IPS-18c (cell line): ENCODE results near the gene HS6ST3.
"Not testable (repeated sequence)": the region's sequence is repeated elsewhere in the genome, so short reads cannot be mapped to it uniquely, and the experiment has no call there.

Experiments
- H3K4me3 ChIP-seq: 2 replicates; pipeline ENCODE4 v1.7.0; 2013; ENCODE audit warnings: low read depth, mild to moderate bottlenecking, low read length, moderate library complexity; ENCODE audit not compliant: insufficient read depth
- H3K9me3 ChIP-seq: one replicate; pipeline ENCODE4 v1.6.1; 2013; ENCODE audit warnings: mild to moderate bottlenecking, low read length, moderate library complexity; ENCODE audit not compliant: control insufficient read depth, insufficient read depth

The HS6ST3 gene

DNA sequence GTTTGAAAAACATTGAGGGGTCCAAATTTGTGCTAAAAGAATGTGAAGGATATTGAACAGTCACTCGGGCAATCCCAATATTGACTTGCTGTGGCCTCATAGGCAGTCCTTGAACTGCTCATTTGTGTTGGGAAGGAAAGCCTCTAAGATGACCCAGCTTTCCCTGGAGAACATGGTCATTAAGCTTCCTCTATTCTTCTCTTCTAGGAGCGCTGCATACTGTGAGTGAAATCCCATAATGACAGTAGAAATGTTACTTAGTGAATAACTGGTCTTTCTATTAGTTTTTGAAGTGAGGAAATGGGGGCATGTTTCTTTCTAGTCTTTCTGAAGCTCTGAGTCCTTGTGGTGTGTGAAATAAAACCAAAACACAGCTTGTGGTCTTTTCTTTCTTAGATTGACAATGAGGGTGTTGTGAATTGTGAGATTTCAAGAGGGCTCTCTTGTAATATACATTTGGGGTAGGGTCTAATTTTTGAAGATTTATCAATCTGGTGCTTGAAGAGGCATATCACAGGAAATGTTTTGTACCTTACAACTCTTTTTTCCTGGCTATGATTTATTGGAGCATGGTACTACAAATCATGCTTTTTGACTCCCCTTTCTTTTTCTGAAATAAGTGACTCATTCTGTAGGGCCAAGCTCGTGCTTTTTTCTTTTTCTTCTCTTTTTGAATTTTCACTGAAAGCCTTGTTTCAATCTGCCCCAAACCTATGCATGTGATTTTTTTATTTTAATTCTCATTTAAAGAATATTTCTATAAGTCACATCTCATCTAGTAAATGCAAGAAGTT, 653.6 kb downstream of the HS6ST3 start:
- Histone ChIP-seq H3K9me3 (no peaks in the 10 kb centered on the region), H3K4me3 (no peak overlapping the region)

DNA sequence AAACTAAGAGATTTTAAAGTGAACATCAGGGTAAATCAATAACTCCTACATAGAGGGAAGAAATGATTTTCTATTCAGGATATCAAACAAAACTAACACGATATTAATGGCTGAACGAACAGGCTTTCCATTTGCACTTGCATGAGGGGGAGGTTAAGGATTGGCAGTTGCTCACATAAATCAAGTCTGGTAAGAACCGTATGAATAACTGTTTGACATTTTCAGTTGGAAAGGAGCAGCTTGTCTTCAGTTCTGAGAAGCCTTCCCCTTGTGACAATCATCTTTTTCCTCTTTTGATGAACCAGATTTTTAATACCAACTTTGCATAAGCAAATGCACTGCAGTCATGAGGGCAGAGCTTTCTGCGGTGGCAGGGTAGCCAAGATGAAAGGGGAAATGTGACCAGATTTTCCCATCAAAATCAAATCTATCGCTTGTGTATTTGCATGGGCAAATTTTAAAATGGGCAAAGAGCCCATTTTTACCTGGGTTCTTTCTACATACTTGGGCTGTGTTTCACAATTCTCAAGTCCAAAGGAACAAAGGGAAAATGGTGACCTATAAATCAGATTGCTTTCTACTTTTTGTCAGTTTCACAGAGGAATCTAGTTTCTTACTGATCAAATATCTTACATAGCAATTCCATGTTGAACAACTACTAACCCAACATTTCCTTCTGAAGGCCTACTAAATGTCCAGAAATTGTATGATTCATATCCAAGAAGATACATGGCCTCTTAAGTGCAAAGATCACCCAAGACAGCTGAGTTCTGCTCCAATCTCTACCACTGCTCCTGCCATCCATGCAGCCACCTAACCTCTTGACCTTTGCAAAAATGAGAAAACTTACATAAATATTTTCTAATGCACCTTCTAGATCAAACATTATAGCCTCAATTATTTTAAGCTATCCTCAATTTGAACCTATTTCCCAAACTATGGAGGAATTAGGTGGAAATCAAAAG, 654.7 kb downstream of the HS6ST3 start:
- H3K9me3 ChIP-seq: no peaks in the 10 kb centered on the region
- H3K4me3 ChIP-seq: no peak overlapping the region

DNA sequence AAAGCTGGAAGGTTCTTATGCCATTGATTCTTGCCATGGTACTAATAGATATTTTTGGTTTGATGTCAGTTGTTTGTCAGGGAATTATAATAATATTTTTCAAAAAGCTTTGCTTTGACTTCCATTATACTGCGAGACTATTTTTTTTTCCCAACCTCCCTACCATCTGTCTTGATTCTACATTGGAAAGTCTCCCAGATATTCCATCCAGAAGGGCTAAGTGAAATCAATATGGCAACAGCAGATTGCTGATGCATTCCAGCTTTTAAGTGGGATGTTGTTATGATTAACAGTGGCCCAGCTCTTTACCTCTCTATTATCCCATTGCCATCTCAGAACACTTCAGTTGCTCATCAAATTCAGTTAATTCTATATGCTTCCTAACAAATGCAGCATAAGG, 657.0 kb downstream of the HS6ST3 start:
- Histone ChIP-seq H3K9me3 (no peaks in the 10 kb centered on the region), H3K4me3 (no peak overlapping the region)

DNA sequence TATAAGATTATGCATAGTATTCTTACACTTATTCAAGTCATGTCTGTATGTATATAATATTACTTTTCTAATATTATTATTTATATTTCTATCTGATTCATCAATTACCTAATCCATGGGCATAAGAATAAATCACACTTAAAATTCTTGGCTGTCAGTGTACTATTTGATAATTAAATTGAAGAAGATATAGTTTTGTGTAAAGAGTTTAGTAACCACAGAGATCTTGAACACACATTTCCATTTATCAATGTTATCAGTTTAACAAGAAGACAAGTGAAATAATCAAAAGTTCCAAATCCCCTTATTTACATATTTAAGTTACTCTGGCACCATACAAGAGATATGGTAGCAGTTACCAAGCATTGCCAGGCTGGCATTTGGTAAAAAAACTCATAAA, 659.9 kb downstream of the HS6ST3 start:
- H3K9me3 ChIP-seq: no peaks in the 10 kb centered on the region
- no peak overlapping the region for H3K4me3 ChIP-seq

DNA sequence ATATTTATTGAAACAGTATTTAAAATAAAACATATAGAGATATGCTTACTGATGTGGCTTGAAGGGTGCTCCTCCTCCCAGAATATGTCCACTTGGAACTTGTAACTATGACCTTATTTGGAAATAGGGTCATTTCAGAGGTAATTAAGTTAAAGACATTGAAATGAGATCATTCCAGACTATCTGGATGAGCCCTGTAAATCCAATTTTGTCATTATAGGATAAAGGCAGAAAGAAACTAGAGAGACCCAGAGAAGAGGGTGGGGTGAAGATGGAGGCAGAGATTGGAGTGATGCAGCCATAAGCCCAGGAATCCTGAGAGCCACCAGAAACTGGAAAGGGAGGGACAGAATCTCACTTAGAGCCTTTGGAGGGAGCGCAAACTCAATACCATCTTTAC, 661.2 kb downstream of the HS6ST3 start:
- Histone ChIP-seq H3K4me3 (no peak overlapping the region), H3K9me3 (no peaks in the 10 kb centered on the region)

DNA sequence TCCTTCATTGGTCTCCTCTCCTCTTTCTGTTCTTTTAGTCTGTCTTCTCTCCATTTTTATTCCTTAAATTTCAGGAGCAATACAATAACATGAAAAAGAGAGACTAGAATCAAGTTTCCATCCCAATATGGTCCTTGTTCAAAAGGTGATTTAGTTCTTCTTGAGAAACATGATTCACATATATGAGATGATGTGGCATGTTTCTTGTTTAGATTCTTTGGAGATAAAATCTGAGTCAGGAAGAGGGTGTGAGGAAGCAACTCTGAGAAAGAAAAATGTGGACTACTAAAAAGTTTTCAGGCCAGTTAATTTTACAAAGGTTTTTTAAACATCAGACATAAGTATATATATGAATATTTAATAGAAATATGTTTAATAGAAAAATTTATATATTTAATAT, 673.0 kb downstream of the HS6ST3 start:
- no peak overlapping the region for H3K4me3 ChIP-seq
- H3K9me3 ChIP-seq: no peaks in the 10 kb centered on the region

DNA sequence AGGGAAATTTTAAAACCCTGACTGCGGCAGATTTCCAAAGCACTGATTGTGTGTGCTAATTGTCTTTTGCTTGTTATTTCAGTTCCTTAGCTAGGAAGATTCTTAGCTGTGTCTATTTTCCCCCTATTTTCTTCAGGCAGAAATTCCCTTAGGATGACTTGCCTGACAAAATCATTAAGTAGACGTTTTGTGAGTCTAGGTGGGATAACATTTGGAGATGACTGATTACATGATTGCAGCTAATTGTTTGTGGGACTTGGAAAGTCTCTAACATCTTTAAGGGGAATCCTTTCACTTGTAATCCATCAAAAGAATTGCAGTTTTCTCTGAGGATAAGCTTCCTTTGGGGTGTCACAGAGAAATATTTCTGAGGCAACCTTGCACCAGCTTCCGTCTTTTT, 676.4 kb downstream of the HS6ST3 start:
- Histone ChIP-seq H3K9me3 (no peaks in the 10 kb centered on the region), H3K4me3 (no peak overlapping the region)

DNA sequence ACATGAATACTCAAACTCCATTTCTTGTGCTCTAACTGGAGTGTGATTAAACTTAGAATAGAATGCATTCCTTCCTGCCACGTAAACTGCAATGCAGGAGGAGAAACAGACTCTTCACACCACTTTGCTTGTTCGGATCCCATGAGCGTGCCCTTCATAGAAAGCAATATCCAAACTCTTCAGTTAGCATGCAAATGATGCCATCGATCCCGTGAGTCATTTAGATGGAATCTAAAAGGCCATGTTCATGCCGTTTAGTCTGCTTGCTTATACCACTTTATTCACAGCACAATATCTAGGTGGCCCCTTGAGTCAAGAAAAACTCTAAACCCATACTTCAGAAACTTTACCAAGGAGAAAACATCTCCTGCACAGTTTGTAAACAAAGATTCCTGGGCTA, 678.6 kb downstream of the HS6ST3 start:
- Histone ChIP-seq H3K4me3 (no peak overlapping the region), H3K9me3 (no peaks in the 10 kb centered on the region)

DNA sequence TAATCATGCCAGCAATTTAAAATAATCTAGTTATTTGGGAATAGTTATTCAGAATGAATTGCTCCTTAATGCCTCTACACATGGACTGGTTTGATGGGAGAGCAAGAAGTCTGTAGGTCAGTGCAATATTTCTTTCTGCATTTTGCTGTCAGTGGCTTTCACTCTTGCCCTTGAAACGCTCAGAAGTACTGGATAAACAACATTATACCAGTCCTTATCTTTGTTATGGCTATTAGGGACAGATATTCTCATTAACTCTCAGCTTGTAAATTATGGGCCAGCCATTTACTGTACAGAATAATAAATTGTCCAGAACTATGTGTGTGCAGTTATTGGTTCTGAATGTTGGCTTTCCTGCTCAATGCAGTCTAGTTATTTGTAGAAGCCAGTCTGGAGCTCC, 680.0 kb downstream of the HS6ST3 start:
- H3K4me3 ChIP-seq: no peak overlapping the region
- H3K9me3 ChIP-seq: no peaks in the 10 kb centered on the region

DNA sequence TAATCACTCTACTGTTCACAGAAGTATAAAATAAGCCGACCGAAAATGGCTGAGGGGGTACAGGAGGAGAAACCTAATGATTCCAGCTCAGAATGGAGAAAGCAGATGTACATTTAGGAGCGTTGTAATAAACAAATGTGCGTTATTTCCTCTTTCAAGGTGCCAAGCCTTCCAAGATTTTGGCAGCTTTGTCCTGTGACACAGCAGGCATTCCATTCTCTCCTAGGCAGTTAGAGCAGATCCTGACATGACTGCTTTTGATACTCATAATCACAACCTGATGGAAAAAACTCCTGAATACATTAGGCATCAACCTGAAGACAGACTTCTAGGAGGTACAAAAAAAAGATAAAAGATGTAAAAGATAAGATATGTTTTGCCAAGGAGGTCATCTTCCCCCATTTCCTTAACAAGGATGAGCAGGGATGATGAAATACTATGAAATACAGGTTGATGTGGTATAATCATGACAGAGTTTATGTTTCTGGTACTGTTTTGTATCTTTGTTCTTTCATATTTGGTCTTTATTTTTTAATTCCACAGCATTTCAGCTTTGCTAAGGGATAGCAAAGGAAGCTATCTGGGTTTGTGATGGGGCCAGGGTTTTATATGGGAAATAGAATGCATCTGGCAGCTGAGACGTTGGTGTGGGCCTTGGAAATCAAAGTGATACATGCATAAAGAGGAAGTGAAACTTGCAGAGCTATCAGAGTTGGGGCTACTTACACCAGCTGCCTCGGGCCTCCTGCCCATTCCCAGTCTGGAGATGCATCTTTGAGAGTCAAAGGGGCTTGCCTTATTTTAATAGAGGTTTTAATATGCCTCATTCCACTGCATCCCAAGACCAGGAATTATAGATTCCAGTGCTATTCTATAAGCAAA, 681.8 kb downstream of the HS6ST3 start:
- no peak overlapping the region for H3K4me3 ChIP-seq
- H3K9me3 ChIP-seq: no peaks in the 10 kb centered on the region

DNA sequence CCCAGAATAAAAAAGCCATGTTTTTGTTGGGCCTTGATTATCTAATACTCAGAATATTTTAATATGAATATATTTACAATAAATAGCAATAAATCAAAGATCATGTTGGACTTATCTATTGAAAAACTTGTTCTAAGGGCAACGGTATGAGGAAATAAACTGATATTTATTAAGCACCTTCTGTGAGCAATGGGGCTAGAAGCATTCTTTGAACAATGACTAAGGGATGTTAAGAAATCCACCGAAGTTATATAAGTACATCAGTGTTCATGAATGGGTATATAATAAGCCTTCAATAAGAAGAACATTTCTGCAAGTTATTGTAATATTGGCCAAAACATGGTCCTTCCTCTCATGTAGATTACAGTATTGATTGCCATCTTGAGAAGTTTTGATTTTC, 682.5 kb downstream of the HS6ST3 start:
- Histone ChIP-seq H3K9me3 (no peaks in the 10 kb centered on the region), H3K4me3 (no peak overlapping the region)

DNA sequence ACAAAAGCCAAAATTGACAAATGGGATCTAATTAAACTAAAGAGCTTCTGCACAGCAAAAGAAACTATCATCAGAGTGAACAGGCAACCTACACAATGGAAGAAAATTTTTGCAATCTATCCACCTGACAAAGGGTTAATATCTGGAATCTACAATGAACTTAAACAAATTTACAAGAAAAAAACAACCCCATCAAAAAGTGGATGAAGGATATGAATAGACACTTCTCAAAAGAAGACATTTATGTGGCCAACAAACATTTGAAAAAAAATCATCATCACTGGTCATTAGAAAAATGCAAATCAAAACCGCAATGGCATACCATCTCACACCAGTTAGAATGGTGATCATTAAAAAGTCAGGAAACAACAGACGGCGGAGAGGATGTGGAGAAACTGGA, 688.4 kb downstream of the HS6ST3 start:
- H3K9me3 ChIP-seq, H3K4me3 ChIP-seq: not testable (repeated sequence)

DNA sequence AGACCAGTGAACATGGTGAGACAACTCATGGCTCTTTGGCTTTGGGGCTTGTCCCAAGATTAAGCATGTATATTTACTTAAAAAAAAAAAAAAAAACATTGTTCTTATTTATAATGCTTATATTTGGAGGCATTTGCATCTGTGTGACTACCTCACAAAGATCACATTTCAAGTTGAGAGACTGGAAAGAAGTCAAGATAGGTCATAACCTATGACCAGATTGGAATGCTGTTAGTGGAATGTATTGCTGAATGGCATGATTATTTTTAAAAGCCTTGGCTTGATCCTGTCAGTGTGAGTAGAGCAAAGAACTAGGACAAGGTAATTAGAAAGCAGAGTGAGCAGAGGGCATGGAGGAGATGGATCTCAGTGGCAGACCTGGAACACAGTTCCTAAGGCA, 689.8 kb downstream of the HS6ST3 start:
- Histone ChIP-seq H3K9me3 (peaks cover 2% of the 10 kb centered on the region), H3K4me3 (no peak overlapping the region)

DNA sequence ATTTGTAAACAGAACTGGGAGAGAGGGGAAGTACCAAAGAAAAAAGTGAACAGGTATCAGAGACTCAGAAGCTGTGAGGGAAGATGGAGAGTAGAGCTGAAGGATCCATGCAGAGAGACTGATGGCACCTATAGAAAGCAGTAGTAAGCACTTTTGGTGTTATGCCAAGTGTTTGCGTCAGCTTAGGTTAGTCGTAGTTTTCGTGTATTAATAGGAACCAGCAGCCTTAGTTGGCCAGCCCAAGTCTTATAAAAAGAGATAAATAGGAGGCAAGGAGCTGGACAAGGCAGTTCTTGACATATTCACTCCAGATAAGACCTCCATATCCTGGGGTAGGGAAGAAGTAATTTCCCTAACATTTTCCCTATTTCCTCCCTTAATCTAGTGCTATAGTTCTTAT, 690.2 kb downstream of the HS6ST3 start:
- Histone ChIP-seq H3K9me3 (peaks cover 2% of the 10 kb centered on the region), H3K4me3 (no peak overlapping the region)

DNA sequence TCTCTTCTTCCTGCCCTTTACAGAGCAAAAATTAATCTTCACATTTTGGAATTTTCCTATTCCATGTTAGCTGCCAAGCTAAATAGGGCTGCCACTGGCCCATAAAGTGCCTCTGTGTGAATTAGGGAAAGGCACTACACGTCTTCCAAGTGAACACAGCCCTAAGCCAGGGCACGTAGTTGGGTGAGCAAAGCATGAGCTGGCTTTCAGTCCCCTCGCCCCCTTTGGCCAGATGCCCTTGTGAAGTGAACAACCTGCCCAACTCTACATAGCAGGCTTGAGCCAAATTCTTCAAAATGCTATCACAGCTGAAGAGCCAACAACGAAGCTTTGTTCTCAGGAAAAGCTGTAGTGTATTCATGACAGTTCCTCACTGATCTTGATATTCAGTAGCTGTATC, 691.2 kb downstream of the HS6ST3 start:
- Histone ChIP-seq H3K4me3 (no peak overlapping the region), H3K9me3 (peaks cover 2% of the 10 kb centered on the region)

DNA sequence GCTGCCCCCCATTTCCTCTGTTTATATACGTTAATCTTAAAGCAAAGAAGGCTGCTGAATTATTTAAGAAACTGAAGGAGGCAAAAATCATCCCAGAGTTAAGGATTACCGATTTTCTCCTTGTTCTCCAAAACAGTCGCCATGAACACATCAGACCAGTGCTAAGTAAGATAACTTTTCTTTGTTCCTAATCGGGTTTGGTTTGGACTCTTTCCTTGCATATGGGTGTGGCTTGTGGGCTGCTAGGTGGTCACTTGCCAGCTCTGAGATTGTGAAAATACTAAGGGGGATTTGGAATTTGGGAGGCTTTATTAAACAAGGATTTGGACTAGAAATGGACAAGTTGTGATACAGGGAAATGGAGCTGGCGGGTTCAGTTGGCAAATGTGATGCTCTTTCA, 692.3 kb downstream of the HS6ST3 start:
- Histone ChIP-seq H3K9me3 (peaks cover 2% of the 10 kb centered on the region), H3K4me3 (no peak overlapping the region)

DNA sequence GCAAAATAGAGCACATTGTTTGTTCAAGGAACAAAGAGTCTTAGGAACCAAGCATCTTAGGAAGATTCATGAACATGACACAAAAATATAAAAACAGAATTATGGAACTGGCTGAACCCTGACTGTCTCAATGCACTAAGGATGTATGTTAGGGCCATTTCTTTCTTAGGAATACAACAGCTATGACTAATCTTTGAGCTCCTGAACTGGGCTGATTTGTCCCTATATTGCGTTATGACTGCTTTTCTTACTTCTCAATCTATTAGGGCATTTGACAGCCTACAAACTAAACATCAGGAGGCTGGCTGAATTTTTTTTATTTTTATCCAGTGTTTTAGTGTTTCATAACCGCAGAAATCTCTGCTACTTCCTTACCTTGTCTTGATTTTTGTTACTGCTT, 693.1 kb downstream of the HS6ST3 start:
- H3K9me3 ChIP-seq: peaks cover under 1% of the 10 kb centered on the region
- H3K4me3 ChIP-seq: no peak overlapping the region
